SIG-M5 treated with dmso at 0.1 percent for 504 hours (cell line): ENCODE data around the gene RAB7B.
"Not testable (repeated sequence)": the region's sequence is repeated elsewhere in the genome, so short reads cannot be mapped to it uniquely, and the experiment has no call there.

Experiments
- DNase-seq: peaks from one replicate; lab custom pipeline; 2025; ENCODE audit not compliant: unreplicated experiment; lab: John Stamatoyannopoulos, UW

RAB7B gene

DNA sequence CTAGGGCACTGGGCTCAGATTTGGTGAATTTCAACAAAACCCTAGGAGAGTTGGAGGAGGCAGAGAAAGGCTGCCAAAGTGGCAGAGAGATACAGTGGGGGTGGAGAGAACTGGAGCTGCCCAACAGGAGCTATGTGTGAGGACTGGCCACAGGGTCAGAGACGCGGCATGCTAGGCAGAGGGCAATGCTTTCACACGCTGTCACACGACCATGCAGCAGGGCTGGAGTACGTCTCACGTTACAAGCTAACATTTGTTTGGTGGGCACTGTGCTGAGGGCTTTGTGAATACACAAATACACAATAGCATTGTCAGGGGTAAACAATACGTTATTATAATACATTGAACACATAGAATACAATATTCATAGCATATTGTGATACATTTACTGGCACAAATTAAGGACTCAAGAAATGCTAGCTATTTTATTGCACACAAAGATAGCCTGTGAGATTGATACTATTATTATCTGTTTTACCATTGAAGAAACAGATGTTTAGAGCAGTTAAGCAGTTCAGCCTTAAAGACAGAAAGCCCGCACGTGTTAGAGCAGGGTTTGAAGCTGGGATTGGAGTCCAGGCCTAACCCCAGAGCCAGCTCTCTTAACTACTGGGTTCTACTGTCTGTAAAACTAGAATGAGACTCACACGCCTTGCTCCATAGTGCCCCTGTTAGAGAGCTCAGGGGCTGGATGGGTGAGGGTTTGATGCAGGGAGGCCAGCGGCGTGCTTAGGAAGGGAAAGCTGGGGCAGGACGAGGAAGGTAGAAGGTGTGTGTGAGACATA lies 4.5 kb downstream of the RAB7B start:
- no peak for DNase-seq

DNA sequence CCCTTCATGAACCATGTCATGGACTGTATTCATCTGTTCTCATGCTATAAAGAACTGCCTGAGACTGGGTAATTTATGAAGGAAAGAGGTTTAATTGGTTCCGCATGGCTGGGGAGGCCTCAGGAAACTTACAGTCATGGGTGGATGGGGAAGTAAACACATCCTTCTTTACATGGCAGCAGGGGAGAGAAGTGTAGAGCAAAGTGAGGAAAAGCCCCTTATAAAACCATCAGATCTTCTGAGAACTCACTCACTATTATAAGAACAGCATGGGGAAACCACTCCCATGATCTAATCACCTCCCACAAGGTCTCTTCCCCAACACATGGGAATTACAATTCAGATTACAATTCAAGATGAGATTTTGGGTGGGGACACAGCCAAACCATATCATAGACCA lies 6.6 kb downstream of the RAB7B start:
- not testable (repeated sequence) for DNase-seq

DNA sequence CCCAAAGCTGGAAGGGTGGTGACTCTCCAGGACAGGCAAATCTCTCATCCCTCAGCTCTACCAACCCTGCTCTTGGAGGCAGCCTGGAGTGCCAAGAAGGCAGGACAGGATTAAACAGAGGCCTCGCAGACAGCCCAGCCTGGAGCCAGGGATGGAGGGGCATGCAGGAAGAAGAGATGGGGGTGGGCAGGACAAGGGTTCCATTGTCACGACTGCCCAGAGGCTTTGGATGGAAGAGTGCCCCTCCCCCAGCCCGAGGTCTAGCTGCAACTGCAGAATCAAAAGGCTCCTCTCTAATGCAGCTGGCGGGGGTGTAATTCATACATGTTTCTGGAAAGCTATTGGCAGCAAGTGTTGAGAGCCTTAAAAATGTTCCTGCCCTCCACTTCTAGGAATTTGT lies 8.8 kb downstream of the RAB7B start:
- no peak for DNase-seq

DNA sequence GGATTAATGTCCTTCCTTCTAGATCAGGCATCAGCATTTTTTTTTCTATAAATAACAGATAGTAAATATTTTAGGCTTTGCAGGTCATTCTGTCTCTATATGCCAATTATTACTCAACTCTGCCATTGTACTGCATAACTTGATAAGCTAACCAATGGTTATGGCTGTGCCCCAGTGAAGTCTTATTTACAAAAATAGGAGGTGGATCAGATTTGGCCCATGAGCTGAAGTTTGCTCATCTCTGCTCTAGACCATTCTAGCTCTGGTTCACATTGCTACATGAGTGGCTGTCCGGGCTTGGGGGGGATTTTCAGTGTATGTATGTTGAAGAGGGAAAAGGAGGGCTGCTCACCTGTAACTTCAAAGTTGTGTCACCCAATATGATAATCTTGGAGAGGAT lies 10.1 kb downstream of the RAB7B start:
- DNase-seq: no peak

DNA sequence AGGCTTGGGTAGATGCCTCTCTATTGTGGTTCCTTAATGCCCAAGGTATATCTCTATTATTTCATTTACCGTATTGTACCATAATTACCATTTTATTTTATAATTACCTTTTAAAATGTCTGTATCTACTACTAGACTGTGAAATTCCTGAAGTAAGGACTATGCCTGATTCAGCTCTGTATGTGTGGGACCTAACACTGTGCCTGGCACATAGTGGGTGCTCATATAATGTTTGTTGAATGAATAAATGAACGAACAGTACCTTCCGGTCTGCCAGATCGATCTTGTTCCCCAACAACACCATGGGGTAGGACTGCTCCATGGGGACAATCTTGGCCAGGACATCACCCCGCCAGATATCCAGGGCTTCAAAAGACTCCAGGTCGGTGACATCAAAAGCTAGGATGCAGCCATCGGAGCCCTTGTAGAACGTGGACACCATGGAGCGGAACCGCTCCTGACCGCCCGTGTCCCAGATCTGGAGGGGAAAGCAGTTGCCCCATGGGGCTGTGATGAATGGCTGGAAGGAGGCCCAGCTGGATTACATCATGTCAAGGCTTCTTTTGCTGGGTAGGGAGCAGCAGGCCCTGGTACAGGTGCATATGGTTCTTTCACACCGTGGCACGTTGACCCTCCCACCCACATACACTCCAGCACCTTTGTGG lies 10.8 kb downstream of the RAB7B start:
- DNase-seq: no peak

DNA sequence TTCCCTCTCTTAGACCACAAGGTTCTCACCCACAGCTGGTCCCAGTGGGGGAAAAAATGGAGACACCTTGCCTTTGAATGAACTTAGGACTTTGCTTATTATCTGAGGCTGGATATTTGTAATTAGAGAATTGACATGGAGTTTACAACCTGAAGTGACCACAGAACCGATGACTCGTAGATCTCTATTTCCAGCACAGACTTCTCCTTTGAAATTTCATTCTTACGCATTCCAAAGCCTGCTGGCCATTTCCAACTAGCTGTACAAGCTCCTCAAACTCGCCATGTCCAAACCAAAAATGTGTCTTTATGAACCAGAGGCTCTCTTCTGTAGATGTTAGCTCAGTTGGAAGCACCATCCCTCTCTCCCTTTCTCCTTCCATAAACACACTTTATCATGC lies 12.0 kb downstream of the RAB7B start:
- DNase-seq: peak; percentile 32

DNA sequence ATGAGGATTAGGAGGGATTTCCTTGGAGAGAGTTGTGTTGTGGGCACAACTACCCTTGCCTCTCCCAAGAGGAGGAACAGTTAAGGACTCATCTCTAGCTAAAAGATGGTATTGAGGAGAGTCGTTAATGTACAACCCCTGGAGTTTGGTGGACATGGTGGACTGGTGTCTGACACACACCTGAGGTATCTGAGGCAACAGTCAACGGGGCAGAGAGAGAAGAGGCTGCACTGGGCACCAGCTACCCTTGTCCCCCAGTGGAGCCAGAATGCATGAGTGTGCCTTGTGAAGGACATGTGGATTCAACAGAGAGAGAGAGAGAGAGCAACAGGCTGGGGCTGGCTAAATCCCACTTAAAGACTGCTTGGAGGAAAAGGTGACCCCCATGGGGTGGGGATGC lies 13.0 kb downstream of the RAB7B start:
- no peak for DNase-seq

DNA sequence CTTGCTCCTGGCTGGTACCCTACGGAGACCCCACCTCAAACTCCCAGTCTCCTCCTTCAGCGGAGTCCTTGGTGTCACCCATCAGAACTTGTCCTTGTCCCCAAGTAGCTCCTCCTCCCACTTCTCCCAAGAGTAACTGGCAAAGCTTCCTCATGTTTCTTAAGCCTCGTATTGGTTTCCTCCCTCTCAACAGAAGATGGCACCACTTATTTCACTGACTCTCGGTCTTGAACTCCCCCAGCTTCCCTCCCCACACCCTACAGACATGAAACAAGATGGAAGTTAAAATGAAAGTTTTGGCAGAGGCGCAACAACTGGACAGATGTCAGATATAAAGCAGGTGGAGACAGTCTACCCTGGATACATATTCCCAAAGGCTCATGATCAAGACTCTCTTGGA lies 13.4 kb downstream of the RAB7B start:
- peak; percentile 40 for DNase-seq

DNA sequence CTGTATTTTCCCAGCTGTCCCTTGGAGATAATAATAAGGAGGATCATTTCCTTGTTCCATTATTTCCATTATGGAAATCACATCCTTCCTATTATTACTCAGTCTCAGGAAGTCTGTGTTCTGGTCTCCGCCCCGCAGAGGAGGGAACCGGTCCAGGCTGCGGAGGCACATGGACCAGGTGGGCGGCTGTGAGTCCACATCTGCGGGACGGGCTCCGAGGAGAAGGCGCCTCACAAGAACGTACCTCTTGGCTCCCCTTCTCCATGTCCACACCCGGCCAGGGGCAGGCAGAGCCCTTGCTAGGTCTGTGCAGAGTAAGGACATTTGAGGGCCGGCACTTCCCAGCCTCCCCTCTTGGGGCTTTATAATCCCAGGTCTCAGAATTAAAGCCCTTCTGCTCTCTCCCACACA lies 14.6 kb downstream of the RAB7B start:
- DNase-seq: no peak

DNA sequence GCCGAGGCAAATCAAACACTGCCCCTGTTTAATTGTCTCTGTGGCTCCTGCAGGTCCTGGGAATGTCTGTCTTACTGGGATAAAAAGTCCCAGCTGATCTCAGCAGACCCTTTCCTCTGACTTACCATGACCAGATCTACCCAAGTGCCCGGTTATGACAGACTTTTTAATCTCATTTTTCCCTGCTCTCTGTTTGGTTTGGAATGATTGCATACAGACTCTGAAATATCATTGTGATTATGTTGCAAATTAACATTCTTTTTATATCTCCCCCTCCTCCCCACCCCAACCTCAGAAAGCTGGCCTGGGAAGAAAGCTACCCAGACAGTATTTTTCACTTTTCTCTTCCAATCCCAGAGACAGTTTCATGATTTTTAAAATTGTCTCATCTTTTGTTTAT lies 16.3 kb downstream of the RAB7B start:
- no peak for DNase-seq

DNA sequence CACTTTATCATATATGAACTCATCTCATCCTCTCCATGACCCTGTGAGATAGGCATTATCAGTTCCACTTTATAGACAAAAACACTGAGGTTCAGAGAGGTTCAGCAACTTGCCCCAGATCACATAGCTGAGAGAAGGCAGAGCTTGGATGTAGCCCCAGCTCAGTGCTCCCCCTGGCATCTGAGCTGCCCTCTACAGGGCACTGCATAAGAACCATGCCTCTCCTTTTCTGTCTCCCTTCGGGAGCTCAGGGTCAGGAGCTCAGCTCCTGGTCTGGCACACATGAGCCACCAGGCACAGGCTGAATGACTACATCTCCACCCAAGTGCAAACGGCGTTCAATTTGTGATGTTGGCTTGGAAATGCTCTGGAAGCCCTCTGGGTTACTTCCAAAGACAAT lies 16.9 kb downstream of the RAB7B start:
- DNase-seq: no peak

DNA sequence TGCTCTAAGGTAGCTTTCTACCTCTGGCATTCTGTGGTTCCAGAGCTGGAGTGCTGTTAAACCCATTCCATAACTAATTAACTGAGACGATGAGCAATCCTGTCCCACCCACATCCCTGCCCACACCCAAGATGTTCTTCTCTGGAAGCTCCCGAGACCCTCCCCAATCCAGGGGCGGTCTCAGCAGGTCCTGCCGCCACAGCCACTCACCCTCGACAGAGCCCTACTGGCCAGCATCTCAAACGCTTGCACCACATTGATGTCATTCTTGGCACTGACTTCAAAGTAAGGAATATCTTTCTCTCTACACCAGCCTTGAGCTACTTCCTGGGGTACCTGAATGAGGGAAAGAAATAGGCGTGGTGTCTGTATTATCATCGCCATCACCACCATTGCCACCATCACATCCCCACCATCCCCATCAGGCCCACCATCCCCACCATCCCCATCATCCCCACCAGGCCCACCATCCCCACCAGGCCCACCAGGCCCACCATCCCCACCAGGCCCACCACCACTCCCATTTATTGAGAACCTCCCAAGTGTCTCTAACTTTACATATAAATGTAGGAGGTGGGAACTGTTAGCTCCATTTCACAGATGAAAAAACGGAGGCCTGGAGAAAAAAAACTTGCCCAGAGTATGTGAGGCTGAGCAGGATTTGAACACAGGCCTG lies 17.7 kb downstream of the RAB7B start:
- DNase-seq: no peak

DNA sequence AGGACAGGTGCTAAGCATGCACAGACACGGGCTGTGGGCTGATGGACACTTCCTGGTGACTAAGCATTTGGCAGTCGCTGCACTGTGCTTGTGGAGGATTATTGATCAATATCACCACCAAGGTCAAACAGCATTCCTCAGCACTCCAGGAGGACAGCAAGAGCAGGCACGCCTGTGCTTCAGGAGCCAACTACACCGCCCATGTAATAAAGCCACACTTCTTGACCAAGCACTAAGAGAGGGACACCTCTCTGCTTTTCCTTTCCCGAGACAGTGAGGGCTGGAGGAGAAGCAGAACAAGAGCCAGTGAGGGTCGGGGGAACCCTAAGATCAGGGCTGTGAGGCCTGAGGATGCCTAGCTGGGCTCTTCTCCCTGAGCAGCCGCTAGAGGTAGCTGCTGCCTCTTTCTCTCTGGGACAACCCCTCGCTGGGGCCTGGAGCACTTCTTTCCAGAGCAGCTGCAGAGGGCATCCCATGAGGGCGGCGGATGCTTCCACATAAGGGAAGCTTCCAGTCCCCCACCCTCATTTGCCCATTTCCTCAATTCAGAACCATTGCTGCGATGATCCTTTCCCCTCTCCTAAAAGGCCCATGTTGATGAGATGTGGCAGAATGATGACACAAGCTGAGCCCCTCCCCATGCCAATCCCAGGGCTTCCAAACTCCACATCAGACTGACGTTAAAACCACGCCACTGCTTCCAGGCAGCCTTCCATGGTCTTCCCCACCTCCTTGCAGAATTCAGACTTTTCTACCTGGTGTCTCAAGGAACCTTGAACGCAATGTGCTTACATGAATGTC lies 19.1 kb downstream of the RAB7B start:
- DNase-seq: peak; percentile 73

DNA sequence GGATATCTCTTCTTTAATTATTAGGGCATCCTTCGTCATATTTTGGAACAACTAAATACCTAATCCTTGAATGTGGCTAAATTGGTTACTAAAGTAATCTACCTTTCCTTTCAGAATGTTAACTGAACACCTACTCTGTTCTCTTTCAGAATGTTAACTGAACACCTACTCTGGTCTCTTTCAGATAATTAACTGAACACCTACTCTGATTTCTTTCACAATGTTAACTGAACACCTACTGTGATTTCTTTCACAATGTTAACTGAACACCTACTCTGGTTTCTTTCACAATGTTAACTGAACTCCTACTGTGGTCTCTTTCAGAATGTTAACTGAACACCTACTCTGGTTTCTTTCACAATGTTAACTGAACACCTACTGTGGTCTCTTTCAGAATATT lies 21.9 kb downstream of the RAB7B start:
- no peak for DNase-seq

DNA sequence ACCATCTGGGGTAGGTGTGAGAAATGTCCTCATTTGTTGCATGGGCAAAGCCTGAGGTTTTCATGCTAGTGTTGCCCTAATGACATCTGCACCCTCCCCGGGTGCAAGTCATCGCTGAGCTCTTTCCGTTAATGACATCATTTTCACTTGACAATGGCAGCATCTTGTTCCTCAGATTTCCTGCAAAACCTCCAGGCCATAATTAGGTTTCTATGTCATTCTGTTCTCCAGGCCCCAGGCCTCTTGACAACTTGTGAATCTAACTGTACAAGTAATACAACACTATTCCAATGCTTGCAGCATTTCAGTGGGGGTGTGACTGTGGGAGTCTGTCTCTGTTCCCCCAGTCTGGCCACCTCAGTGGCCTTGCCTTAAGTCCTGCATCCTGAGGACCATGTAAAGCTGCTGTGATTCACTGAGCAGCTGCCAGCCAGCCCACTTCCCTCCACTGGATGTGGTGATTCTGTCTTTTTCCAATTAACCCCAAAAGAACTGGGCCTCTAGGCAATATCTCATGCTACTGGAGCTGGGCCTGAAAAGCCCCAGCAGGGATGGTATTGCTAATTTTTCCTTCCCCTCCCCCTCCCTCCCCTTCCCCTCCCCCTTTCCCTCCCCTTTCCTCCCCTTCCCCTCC lies 22.8 kb downstream of the RAB7B start:
- no peak for DNase-seq

DNA sequence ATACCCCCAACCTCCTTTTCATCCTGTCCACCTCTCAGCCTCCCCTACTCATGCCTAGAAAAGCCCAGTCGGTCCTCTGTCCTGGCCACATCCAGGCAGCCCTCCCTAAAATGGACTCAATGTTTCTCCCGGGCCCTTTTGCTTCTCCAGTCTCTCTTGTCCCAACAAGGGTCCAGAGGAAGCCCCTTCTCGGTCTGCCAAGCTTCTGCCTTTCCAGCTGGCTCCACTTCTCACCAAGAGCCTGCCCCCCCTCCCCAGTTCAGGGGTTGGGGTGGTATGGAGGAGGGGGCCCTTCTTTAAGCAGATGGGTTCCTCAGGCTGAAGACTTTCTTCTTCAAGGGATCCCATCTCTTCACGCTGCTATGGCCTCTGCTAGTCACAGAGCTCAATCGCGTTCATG lies 23.9 kb downstream of the RAB7B start:
- DNase-seq: no peak

DNA sequence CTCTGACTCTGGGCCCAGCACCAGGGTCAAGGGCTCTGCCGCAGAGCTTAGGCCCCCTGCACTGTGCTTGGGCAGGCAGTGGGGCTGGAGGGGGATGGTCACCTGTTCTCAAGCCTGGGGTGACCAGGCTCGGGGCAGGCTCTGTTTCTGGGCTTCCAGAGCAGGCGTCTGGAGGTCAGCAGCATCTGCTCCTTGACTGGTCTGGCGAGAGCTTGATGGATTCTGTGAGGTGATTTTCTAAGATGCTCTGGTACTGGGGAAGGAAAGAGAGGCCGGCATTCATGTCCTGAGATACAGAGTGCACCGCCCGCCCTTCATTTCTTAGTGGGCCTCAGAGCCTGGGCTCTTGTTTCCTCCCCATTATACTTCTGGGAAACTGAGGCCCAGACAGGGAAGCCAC lies 24.5 kb downstream of the RAB7B start:
- DNase-seq: no peak

DNA sequence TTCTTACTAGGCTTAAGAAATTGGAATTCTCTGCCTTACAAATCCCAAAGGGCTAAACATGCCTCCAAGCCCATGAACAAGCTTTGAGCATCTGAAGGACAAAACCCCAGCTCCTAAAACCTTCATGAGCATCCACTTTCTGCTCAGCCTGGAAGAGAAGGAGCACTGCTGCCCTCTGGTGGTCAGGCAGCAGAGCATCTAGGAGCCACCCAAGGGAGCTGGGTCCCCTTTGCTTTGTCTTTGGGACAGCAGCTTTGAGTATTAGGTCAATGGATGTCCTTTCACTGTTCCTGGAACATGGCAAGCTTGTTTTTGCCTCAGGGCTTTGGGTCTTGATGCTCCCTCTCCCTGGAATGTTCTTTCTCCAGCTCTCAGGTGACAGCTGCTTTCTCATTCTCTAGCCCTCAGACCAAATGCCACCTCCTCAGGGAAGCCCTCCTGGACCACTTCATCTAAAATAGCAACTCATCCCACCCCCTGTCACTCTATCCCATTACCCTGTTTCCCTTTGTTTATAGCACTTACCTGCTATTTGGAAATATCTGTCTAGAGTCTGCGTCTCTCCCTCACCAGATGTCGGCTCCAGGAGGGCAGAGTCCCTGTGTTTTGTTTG lies 25.7 kb downstream of the RAB7B start:
- DNase-seq: peak; percentile 89

DNA sequence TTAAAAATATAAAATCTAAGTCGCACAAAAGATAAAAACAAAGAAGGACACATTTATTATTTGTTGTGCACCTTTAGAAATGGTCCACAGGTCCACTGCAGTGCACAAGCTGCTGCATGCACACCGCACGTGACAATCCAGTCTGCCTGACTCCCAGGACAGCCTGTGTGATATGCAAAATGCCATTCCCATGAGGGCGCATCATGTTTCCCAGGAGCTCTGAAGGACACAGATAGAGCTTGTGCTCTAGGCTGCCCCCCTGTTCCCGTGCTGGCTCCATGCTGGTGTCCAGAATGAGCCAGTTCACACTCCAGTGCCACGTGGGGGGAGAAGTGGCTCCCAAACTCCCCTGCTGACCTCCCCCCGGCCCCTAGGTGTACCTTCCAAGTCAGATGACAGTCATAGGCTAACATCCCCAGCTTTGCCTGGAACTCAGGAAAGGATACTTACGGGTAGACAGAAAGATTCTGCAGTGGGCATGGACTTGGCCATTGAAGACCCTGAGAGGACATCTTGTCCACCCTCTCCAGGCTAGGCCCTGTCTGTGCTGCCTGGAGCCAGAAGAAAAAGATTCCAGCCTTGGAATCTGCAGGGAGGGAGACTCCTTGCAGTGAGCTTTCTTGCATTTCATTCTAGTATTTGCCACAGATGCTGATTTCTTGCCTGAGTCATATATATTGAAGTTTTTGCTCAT lies 26.3 kb downstream of the RAB7B start:
- no peak for DNase-seq

DNA sequence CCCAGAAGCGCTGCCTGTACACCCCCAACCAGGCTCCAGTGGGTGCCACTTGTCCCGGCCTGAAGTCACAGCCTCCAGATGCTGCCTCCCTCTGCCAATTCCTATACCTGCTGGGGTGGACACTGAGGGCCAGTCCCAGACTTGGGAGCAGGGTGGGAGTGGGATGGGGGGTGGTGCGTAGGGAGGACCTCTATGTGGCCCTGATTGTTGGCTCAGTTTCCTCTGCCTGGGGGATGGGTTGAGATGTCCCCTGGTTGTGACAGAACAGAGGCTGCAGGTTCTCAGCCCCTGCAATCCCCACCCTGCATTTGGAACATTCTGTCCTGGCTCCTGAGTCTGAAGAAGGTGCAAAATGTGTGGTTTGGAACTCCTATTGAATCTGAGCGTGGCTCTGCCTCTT lies 27.2 kb downstream of the RAB7B start:
- DNase-seq: no peak
